HepG2 (cell line): Measurements from ENCODE around the gene UBTF. TPM values are rescaled to one million over a fixed set of nuclear protein-coding genes. Genes with fewer than 3 reads are reported as not detected.

ENCODE experiments used
- ARHGAP35 ChIP-seq: sonication (generic); formaldehyde crosslinking; IDR thresholded peaks from 2 replicates; pipeline ENCODE4 v1.9.0; 2022; ENCODE audit warnings: mild to moderate bottlenecking, inconsistent platforms, moderate library complexity, missing genetic modification reagents, borderline replicate concordance
- ERF ChIP-seq: IDR thresholded peaks from 2 replicates; pipeline ENCODE4 v1.6.1; 2018; ENCODE audit warnings: missing biosample characterization, missing genetic modification reagents
- FOXK2 ChIP-seq: fragments of 450-650 bp; IDR thresholded peaks from 2 replicates; pipeline ENCODE4 v1.6.1; 2016
- HDAC1 ChIP-seq: sonication (generic); formaldehyde crosslinking; IDR thresholded peaks from 2 replicates; pipeline ENCODE4 v1.5.1; 2020; ENCODE audit warnings: mild to moderate bottlenecking, missing genetic modification reagents
- HNRNPK ChIP-seq: fragments of 200-400 bp; formaldehyde crosslinking; IDR thresholded peaks from 2 replicates; pipeline ENCODE4 v1.6.1; 2018; ENCODE audit warnings: low read length, low read depth, moderate library complexity, mild to moderate bottlenecking; ENCODE audit not compliant: poor library complexity, severe bottlenecking
- JDP2 ChIP-seq: sonication (generic); formaldehyde crosslinking; IDR thresholded peaks from 2 replicates; pipeline ENCODE4 v1.8.1; 2022; ENCODE audit warnings: missing genetic modification reagents, borderline replicate concordance
- KAT8 ChIP-seq: IDR thresholded peaks from 2 replicates; pipeline ENCODE4 v1.6.1; 2016; ENCODE audit warnings: missing genetic modification reagents, missing compliant biosample characterization
- KLF13 ChIP-seq: sonication (generic); formaldehyde crosslinking; IDR thresholded peaks from 2 replicates; pipeline ENCODE4 v1.4.0; 2020; ENCODE audit warnings: mild to moderate bottlenecking, missing genetic modification reagents
- LCORL ChIP-seq, 2 experiments: fragments of 450-650 bp in 1 of 2; sonication (generic) in 1 of 2; formaldehyde crosslinking in 1 of 2; IDR thresholded peaks; 2 replicates each; pipeline versions ENCODE4 v1.5.0 to v1.6.1; 2017 to 2020; ENCODE audit warnings: antibody characterized with exemption in 1 of 2, missing genetic modification reagents in 1 of 2
- NFIB ChIP-seq: sonication (generic); formaldehyde crosslinking; IDR thresholded peaks from 2 replicates; pipeline ENCODE4 v1.9.0; 2021; ENCODE audit warnings: missing genetic modification reagents, mild to moderate bottlenecking, borderline replicate concordance
- PAWR ChIP-seq: sonication (generic); formaldehyde crosslinking; IDR thresholded peaks from 2 replicates; pipeline ENCODE4 v1.4.0; 2020; ENCODE audit warnings: missing genetic modification reagents, mild to moderate bottlenecking, borderline replicate concordance
- PLRG1 ChIP-seq: fragments of 450-650 bp; conservative IDR thresholded peaks from 2 replicates; pipeline ENCODE4 v1.6.1; 2016
- SRY ChIP-seq: sonication (generic); formaldehyde crosslinking; IDR thresholded peaks from 2 replicates; pipeline ENCODE4 v1.8.0; 2022; ENCODE audit warnings: mild to moderate bottlenecking, missing genetic modification reagents
- SYNCRIP ChIP-seq: fragments of 200-400 bp; formaldehyde crosslinking; IDR thresholded peaks from 2 replicates; pipeline ENCODE4 v1.6.1; 2018; ENCODE audit warnings: mild to moderate bottlenecking, low read depth, low read length; ENCODE audit not compliant: insufficient read depth
- ZBTB3 ChIP-seq: sonication (generic); formaldehyde crosslinking; IDR thresholded peaks from 2 replicates; pipeline ENCODE4 v1.4.0; 2020; ENCODE audit warnings: low read depth, mild to moderate bottlenecking, moderate library complexity, missing genetic modification reagents, borderline replicate concordance
- ZBTB38 ChIP-seq: sonication (generic); formaldehyde crosslinking; IDR thresholded peaks from 2 replicates; pipeline ENCODE4 v1.5.1; 2020; ENCODE audit warnings: mild to moderate bottlenecking, missing genetic modification reagents
- ZBTB7A ChIP-seq: sonication (generic); formaldehyde crosslinking; IDR thresholded peaks from 2 replicates; pipeline ENCODE4 v1.8.0; 2022; ENCODE audit warnings: mild to moderate bottlenecking, missing genetic modification reagents
- ZNF224 ChIP-seq: sonication (generic); formaldehyde crosslinking; IDR thresholded peaks from 2 replicates; pipeline ENCODE4 v1.5.0; 2020; ENCODE audit warnings: mild to moderate bottlenecking, missing genetic modification reagents
- ZNF230 ChIP-seq: sonication (generic); formaldehyde crosslinking; IDR thresholded peaks from 2 replicates; pipeline ENCODE4 v1.4.0; 2020; ENCODE audit warnings: mild to moderate bottlenecking, missing genetic modification reagents
- ZNF326 ChIP-seq: sonication (generic); formaldehyde crosslinking; IDR thresholded peaks from 2 replicates; pipeline ENCODE4 v1.4.0; 2020; ENCODE audit warnings: missing genetic modification reagents, borderline replicate concordance
- ZNF496 ChIP-seq: sonication (generic); formaldehyde crosslinking; IDR thresholded peaks from 2 replicates; pipeline ENCODE4 v1.8.1; 2023; ENCODE audit warnings: mild to moderate bottlenecking, moderate library complexity, missing genetic modification reagents; ENCODE audit not compliant: insufficient replicate concordance
- ZNF510 ChIP-seq: sonication (generic); formaldehyde crosslinking; IDR thresholded peaks from 2 replicates; pipeline ENCODE4 v1.4.0; 2020; ENCODE audit warnings: low read depth, mild to moderate bottlenecking, missing genetic modification reagents
- ZNF720 ChIP-seq: sonication (generic); formaldehyde crosslinking; IDR thresholded peaks from 2 replicates; pipeline ENCODE4 v1.4.0; 2020; ENCODE audit warnings: missing genetic modification reagents
- ZNF747 ChIP-seq: sonication (generic); formaldehyde crosslinking; IDR thresholded peaks from 2 replicates; pipeline ENCODE4 v1.8.1; 2023; ENCODE audit warnings: missing genetic modification reagents, mild to moderate bottlenecking, borderline replicate concordance
- ZNF777 ChIP-seq: sonication (generic); formaldehyde crosslinking; IDR thresholded peaks from 2 replicates; pipeline ENCODE4 v1.4.0; 2020; ENCODE audit warnings: missing genetic modification reagents
- polyA plus RNA-seq, 8 experiments: library from polyadenylated mRNA; depleted of rRNA in 3 of 8; stranded (reverse) in 7 of 8; unstranded in 1 of 8; fragments of >200 nt; fragmentation: Illumina TruSeq in 4 of 8; extraction: Trizol in 4 of 8; gene quantifications; 2 replicates each; pipeline versions ENCODE4 v1.2.1 to v1.2.3, GENCODE V29; 2011 to 2016; ENCODE audit warnings: low read depth in 4 of 8, missing spikeins in 1 of 8, mixed read lengths in 1 of 8; ENCODE audit not compliant: insufficient read depth in 1 of 8
- total RNA-seq, 5 experiments: library from RNA; depleted of rRNA; stranded (reverse); fragments of >200 nt; fragmentation: Illumina TruSeq; extraction: Trizol; gene quantifications; 2 replicates each; pipeline ENCODE4 v1.2.3, GENCODE V29; 2016; ENCODE audit warnings: low read depth in 1 of 5
- TF ChIP-seq, protein P1 (sequence below): sonication (generic); formaldehyde crosslinking; IDR thresholded peaks from 2 replicates; pipeline ENCODE4 v1.5.0; 2020; ENCODE audit warnings: missing genetic modification reagents
- TF ChIP-seq, protein P2 (sequence below): sonication (generic); formaldehyde crosslinking; IDR thresholded peaks from 2 replicates; pipeline ENCODE4 v1.5.1; 2020; ENCODE audit warnings: missing genetic modification reagents, mild to moderate bottlenecking, borderline replicate concordance

Gene UBTF
- total and polyA plus RNA-seq, 2 of the 13 experiments (the other 11 are each of a cell fraction or from before 2014, with no cell fraction given): 15.2 to 60.9 TPM

DNA sequence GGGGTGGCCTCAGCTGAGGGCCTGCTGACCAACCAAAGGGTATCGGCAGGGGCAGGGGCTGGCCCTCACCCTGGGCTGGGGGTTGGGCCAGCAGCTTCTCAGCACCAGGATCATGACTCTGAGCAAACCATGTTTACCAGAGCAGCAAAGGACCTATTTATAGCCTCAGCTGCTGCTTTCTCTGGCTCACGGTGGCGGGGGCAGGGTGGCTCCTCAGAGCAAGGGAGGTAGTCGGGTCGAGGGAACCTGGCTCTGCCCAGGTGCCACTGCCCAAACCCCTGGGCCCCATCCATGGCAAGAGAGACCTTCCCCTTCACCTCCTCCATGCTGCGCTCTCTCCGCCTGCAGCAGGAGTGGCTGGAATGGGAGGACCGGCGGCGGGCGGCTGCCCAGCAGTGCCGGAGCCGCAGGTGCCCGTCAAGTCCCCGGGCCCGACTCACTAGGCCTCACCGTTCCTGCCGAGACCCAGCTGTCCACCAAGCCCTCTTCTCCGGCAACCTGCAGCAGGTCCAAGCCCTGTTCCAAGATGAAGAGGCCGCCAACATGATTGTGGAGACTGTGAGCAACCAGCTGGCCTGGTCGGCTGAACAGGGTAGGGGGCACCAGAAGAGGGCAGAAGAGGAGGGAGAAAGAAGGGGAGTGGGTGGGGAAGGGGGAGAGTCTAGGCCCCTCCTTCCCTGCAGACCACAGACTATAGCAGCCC, 48.8 kb downstream of the UBTF start, which contains the start of gene ASB16 (continued):
- TF ChIP-seq SRY (CRISPR knock-in tag) (0 out of 2 replicates have a peak, but pooled peaks have one; percentile 61), ZNF326 (no peak), ZBTB3 (no peak), ZBTB38 (no peak), PLRG1 (no peak), ZNF230 (no peak), ZNF747 (CRISPR knock-in tag) (0 out of 2 replicates have a peak, but pooled peaks have one; percentile 59), HNRNPK (no peak), KAT8 (CRISPR knock-in tag) (no peak), ZNF777 (CRISPR knock-in tag) (0 out of 2 replicates have a peak, but pooled peaks have one; percentile 49), PAWR (CRISPR knock-in tag) (no peak), NFIB (CRISPR knock-in tag) (0 out of 2 replicates have a peak, but pooled peaks have one; percentile 61), ZNF496 (no peak), ARHGAP35 (CRISPR knock-in tag) (no peak), ERF (CRISPR knock-in tag) (no peak), HDAC1 (0 out of 2 replicates have a peak, but pooled peaks have one; percentile 33), ZNF720 (CRISPR knock-in tag) (no peak), SYNCRIP (no peak), ZBTB7A (CRISPR knock-in tag) (0 out of 2 replicates have a peak, but pooled peaks have one; percentile 32), FOXK2 (no peak), KLF13 (CRISPR knock-in tag) (0 out of 2 replicates have a peak, but pooled peaks have one; percentile 12), ZNF224 (CRISPR knock-in tag) (0 out of 2 replicates have a peak, but pooled peaks have one; percentile 56), ZNF510 (CRISPR knock-in tag) (no peak), JDP2 (CRISPR knock-in tag) (no peak), LCORL (IDR thresholded peaks at IDR 0.05) (no peak), LCORL (CRISPR knock-in tag; IDR thresholded peaks at IDR 0.05) (0 out of 2 replicates have a peak, but pooled peaks have one; percentile 55)
- TF ChIP-seq, protein P1, sequence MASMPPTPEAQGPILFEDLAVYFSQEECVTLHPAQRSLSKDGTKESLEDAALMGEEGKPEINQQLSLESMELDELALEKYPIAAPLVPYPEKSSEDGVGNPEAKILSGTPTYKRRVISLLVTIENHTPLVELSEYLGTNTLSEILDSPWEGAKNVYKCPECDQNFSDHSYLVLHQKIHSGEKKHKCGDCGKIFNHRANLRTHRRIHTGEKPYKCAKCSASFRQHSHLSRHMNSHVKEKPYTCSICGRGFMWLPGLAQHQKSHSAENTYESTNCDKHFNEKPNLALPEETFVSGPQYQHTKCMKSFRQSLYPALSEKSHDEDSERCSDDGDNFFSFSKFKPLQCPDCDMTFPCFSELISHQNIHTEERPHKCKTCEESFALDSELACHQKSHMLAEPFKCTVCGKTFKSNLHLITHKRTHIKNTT (CRISPR knock-in tag): no peak
- TF ChIP-seq, protein P2, sequence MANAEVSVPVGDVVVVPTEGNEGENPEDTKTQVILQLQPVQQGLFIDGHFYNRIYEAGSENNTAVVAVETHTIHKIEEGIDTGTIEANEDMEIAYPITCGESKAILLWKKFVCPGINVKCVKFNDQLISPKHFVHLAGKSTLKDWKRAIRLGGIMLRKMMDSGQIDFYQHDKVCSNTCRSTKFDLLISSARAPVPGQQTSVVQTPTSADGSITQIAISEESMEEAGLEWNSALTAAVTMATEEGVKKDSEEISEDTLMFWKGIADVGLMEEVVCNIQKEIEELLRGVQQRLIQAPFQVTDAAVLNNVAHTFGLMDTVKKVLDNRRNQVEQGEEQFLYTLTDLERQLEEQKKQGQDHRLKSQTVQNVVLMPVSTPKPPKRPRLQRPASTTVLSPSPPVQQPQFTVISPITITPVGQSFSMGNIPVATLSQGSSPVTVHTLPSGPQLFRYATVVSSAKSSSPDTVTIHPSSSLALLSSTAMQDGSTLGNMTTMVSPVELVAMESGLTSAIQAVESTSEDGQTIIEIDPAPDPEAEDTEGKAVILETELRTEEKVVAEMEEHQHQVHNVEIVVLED (CRISPR knock-in tag): no peak
